Measurements from ENCODE around the gene SORBS1.

The SORBS1 gene

GRCh38 chr10:95457319-95457886 lies 103.8 kb downstream of the SORBS1 start:
- Histone ChIP-seq H3K23ac (ENCODE audit: low read length) (no peak overlapping the region), H2AFZ (ENCODE audit: insufficient read depth, low read length, poor library complexity) (no peak overlapping the region), H3K14ac (ENCODE audit: low read length) (no peak overlapping the region), H2BK12ac (ENCODE audit: low read length) (no peak overlapping the region), H3K4ac (ENCODE audit: low read depth, low read length) (no peak overlapping the region), H3K27ac (ENCODE audit: low read depth, low read length) (peak overlapping the region; percentile 8), H3K4me2 (ENCODE audit: low read length) (no peak overlapping the region), H3K4me3 (ENCODE audit: low read depth, low read length) (no peak overlapping the region), H4K12ac (ENCODE audit: low read depth, low read length) (no peak overlapping the region), H3K4me1 (ENCODE audit: control insufficient read depth in 1 of 2, insufficient read depth in 2 of 2, low read length in 2 of 2) (no peaks in the 10 kb centered on the region), H3K27me3 (ENCODE audit: insufficient read depth, low read length) (no peaks in the 10 kb centered on the region), H3K36me3 (ENCODE audit: control insufficient read depth in 1 of 2, insufficient read depth in 2 of 2, low read length in 2 of 2) (no peaks in the 10 kb centered on the region), H3K79me2 (ENCODE audit: control insufficient read depth, insufficient read depth, low read length, poor library complexity) (no peaks in the 10 kb centered on the region), H3K18ac (ENCODE audit: low read length) (no peak overlapping the region), H3K9me3 (ENCODE audit: insufficient read depth, low read depth, low read length) (no peaks in the 10 kb centered on the region), H3K79me1 (ENCODE audit: low read length) (peaks cover 5% of the 10 kb centered on the region), H2AK5ac (ENCODE audit: low read length) (no peak overlapping the region), H3K9ac (ENCODE audit: low read length) (no peak overlapping the region), H2BK120ac (ENCODE audit: insufficient read depth, low read length, poor library complexity) (no peak overlapping the region), H4K91ac (ENCODE audit: low read depth, low read length) (no peak overlapping the region), H4K8ac (ENCODE audit: low read depth, low read length) (no peak overlapping the region), H2BK5ac (ENCODE audit: low read depth, low read length, poor library complexity) (no peak overlapping the region)
- WGBS (ENCODE audit: extremely low coverage, insufficient coverage, insufficient read length): no CpG with 5 or more reads among the region's 5 CpGs
- no peak for DNase-seq

- Histone ChIP-seq H3K27me3 (ENCODE audit: insufficient read depth, low read length) (no peaks in the 10 kb centered on the region), H3K14ac (ENCODE audit: low read length) (no peak overlapping the region), H2BK120ac (ENCODE audit: insufficient read depth, low read length, poor library complexity) (no peak overlapping the region), H3K79me1 (ENCODE audit: low read length) (peaks cover 7% of the 10 kb centered on the region), H3K9me3 (ENCODE audit: insufficient read depth, low read depth, low read length) (no peaks in the 10 kb centered on the region), H2AFZ (ENCODE audit: insufficient read depth, low read length, poor library complexity) (no peak overlapping the region), H3K27ac (ENCODE audit: low read depth, low read length) (no peak overlapping the region), H4K8ac (ENCODE audit: low read depth, low read length) (no peak overlapping the region), H2BK5ac (ENCODE audit: low read depth, low read length, poor library complexity) (no peak overlapping the region), H3K4me2 (ENCODE audit: low read length) (no peak overlapping the region), H3K4me3 (ENCODE audit: low read depth, low read length) (no peak overlapping the region), H3K23ac (ENCODE audit: low read length) (no peak overlapping the region), H4K91ac (ENCODE audit: low read depth, low read length) (no peak overlapping the region), H3K4ac (ENCODE audit: low read depth, low read length) (no peak overlapping the region), H3K9ac (ENCODE audit: low read length) (no peak overlapping the region), H3K18ac (ENCODE audit: low read length) (no peak overlapping the region), H2BK12ac (ENCODE audit: low read length) (no peak overlapping the region), H3K4me1 (ENCODE audit: control insufficient read depth in 1 of 2, insufficient read depth in 2 of 2, low read length in 2 of 2) (no peaks in the 10 kb centered on the region), H3K36me3 (ENCODE audit: control insufficient read depth in 1 of 2, insufficient read depth in 2 of 2, low read length in 2 of 2) (no peaks in the 10 kb centered on the region), H2AK5ac (ENCODE audit: low read length) (no peak overlapping the region), H3K79me2 (ENCODE audit: control insufficient read depth, insufficient read depth, low read length, poor library complexity) (no peaks in the 10 kb centered on the region), H4K12ac (ENCODE audit: low read depth, low read length) (no peak overlapping the region)
- WGBS (ENCODE audit: extremely low coverage, insufficient coverage, insufficient read length): no CpG with 5 or more reads among the region's 2 CpGs
- no peak for DNase-seq
These were observed 104.7 kb downstream of the SORBS1 start for GRCh38 chr10:95456516-95456915.

- no peak overlapping the region for H2BK5ac ChIP-seq (ENCODE audit: low read depth, low read length, poor library complexity)
- H2BK12ac ChIP-seq (ENCODE audit: low read length): no peak overlapping the region
- no peak overlapping the region for H4K12ac ChIP-seq (ENCODE audit: low read depth, low read length)
- H3K4ac ChIP-seq (ENCODE audit: low read depth, low read length): no peak overlapping the region
- H3K9me3 ChIP-seq (ENCODE audit: insufficient read depth, low read depth, low read length): no peaks in the 10 kb centered on the region
- H3K27ac ChIP-seq (ENCODE audit: low read depth, low read length): no peak overlapping the region
- H3K27me3 ChIP-seq (ENCODE audit: insufficient read depth, low read length): no peaks in the 10 kb centered on the region
- no peaks in the 10 kb centered on the region for H3K36me3 ChIP-seq (ENCODE audit: control insufficient read depth in 1 of 2, insufficient read depth in 2 of 2, low read length in 2 of 2)
- no peak overlapping the region for H3K18ac ChIP-seq (ENCODE audit: low read length)
- no peak overlapping the region for H4K91ac ChIP-seq (ENCODE audit: low read depth, low read length)
- no peak overlapping the region for H2AK5ac ChIP-seq (ENCODE audit: low read length)
- no peak overlapping the region for H2BK120ac ChIP-seq (ENCODE audit: insufficient read depth, low read length, poor library complexity)
- no peak overlapping the region for H3K4me2 ChIP-seq (ENCODE audit: low read length)
- H3K14ac ChIP-seq (ENCODE audit: low read length): no peak overlapping the region
- H2AFZ ChIP-seq (ENCODE audit: insufficient read depth, low read length, poor library complexity): no peak overlapping the region
- no peak for DNase-seq
- peaks cover 4 to 5% of the 10 kb centered on the region in 2 experiments for H3K4me1 ChIP-seq (ENCODE audit: control insufficient read depth in 1 of 2, insufficient read depth in 2 of 2, low read length in 2 of 2)
- no peaks in the 10 kb centered on the region for H3K79me2 ChIP-seq (ENCODE audit: control insufficient read depth, insufficient read depth, low read length, poor library complexity)
- H3K9ac ChIP-seq (ENCODE audit: low read length): no peak overlapping the region
- no peak overlapping the region for H3K23ac ChIP-seq (ENCODE audit: low read length)
- no peak overlapping the region for H3K4me3 ChIP-seq (ENCODE audit: low read depth, low read length)
- H3K79me1 ChIP-seq (ENCODE audit: low read length): peaks cover 13% of the 10 kb centered on the region
- no CpG with 5 or more reads among the region's 4 CpGs for WGBS (ENCODE audit: extremely low coverage, insufficient coverage, insufficient read length)
- H4K8ac ChIP-seq (ENCODE audit: low read depth, low read length): no peak overlapping the region
These were observed 106.2 kb downstream of the SORBS1 start for GRCh38 chr10:95454940-95455339.

GRCh38 chr10:95454356-95454755 lies 106.8 kb downstream of the SORBS1 start:
- no peak overlapping the region for H3K14ac ChIP-seq (ENCODE audit: low read length)
- H4K91ac ChIP-seq (ENCODE audit: low read depth, low read length): no peak overlapping the region
- no peaks in the 10 kb centered on the region for H3K36me3 ChIP-seq (ENCODE audit: control insufficient read depth in 1 of 2, insufficient read depth in 2 of 2, low read length in 2 of 2)
- DNase-seq: no peak
- no peak overlapping the region for H2BK5ac ChIP-seq (ENCODE audit: low read depth, low read length, poor library complexity)
- H3K79me2 ChIP-seq (ENCODE audit: control insufficient read depth, insufficient read depth, low read length, poor library complexity): no peaks in the 10 kb centered on the region
- no peak overlapping the region for H2AFZ ChIP-seq (ENCODE audit: insufficient read depth, low read length, poor library complexity)
- no peak overlapping the region for H2AK5ac ChIP-seq (ENCODE audit: low read length)
- H3K27me3 ChIP-seq (ENCODE audit: insufficient read depth, low read length): no peaks in the 10 kb centered on the region
- no peak overlapping the region for H3K9ac ChIP-seq (ENCODE audit: low read length)
- no peak overlapping the region for H3K18ac ChIP-seq (ENCODE audit: low read length)
- peaks cover 4 to 5% of the 10 kb centered on the region in 2 experiments for H3K4me1 ChIP-seq (ENCODE audit: control insufficient read depth in 1 of 2, insufficient read depth in 2 of 2, low read length in 2 of 2)
- no peak overlapping the region for H3K4me2 ChIP-seq (ENCODE audit: low read length)
- H3K23ac ChIP-seq (ENCODE audit: low read length): no peak overlapping the region
- no peak overlapping the region for H3K27ac ChIP-seq (ENCODE audit: low read depth, low read length)
- H2BK120ac ChIP-seq (ENCODE audit: insufficient read depth, low read length, poor library complexity): no peak overlapping the region
- H3K79me1 ChIP-seq (ENCODE audit: low read length): peaks cover 13% of the 10 kb centered on the region
- no peaks in the 10 kb centered on the region for H3K9me3 ChIP-seq (ENCODE audit: insufficient read depth, low read depth, low read length)
- H3K4ac ChIP-seq (ENCODE audit: low read depth, low read length): no peak overlapping the region
- no peak overlapping the region for H4K8ac ChIP-seq (ENCODE audit: low read depth, low read length)
- H4K12ac ChIP-seq (ENCODE audit: low read depth, low read length): no peak overlapping the region
- no peak overlapping the region for H2BK12ac ChIP-seq (ENCODE audit: low read length)
- H3K4me3 ChIP-seq (ENCODE audit: low read depth, low read length): no peak overlapping the region
- no CpG with 5 or more reads among the region's 3 CpGs for WGBS (ENCODE audit: extremely low coverage, insufficient coverage, insufficient read length)

Measured in trophoblast cell (in vitro differentiated cells and primary cell).